Kidney (tissue), 14 donors: ENCODE data around the gene ZNF91. TPM values are rescaled to one million over a fixed set of nuclear protein-coding genes. Genes with fewer than 3 reads are reported as not detected.
"Not testable (repeated sequence)": the region's sequence is repeated elsewhere in the genome, so short reads cannot be mapped to it uniquely, and the experiment has no call there.

ENCODE experiments used
- DNase-seq, 5 donors: peaks; one replicate each; pipeline ENCODE4 v3.0.0-alpha.2; 2013 to 2020
- FAIRE-seq: peaks from 2 replicates; lab custom pipeline; 2012; peaks lifted over from hg19 to GRCh38; lab: Jason Lieb, UNC
- H3K27ac ChIP-seq, 2 donors: one replicate each; pipeline ENCODE4 v1.7.0; 2013; ENCODE audit warnings: low read depth in 2 of 2, low read length in 2 of 2, inconsistent platforms in 1 of 2
- H3K27me3 ChIP-seq: one replicate; pipeline ENCODE4 v1.7.1; 2013; ENCODE audit warnings: low read length, inconsistent platforms; ENCODE audit not compliant: control insufficient read depth, insufficient read depth
- H3K36me3 ChIP-seq, 3 donors: one replicate each; pipeline versions ENCODE4 v1.7.0 to v1.7.1; 2013; ENCODE audit warnings: low read length in 3 of 3, control low read depth in 1 of 3, inconsistent platforms in 1 of 3; ENCODE audit not compliant: insufficient read depth in 3 of 3, control insufficient read depth in 2 of 3
- H3K4me1 ChIP-seq, 3 donors: one replicate each; pipeline versions ENCODE4 v1.7.0 to v1.7.1; 2013; ENCODE audit warnings: low read length in 3 of 3, inconsistent platforms in 1 of 3, low read depth in 1 of 3; ENCODE audit not compliant: control insufficient read depth in 2 of 3, insufficient read depth in 2 of 3
- H3K4me3 ChIP-seq, 3 donors: one replicate each; pipeline versions ENCODE4 v1.7.0 to v1.8.1; 2013; ENCODE audit warnings: low read length in 3 of 3, control low read depth in 1 of 3, inconsistent platforms in 1 of 3
- H3K9ac ChIP-seq, 3 donors: one replicate each; pipeline versions ENCODE4 v1.7.0 to v1.7.1; 2013; ENCODE audit warnings: low read length in 3 of 3, control low read depth in 1 of 3, inconsistent platforms in 1 of 3
- H3K9me3 ChIP-seq, 3 donors: one replicate each; pipeline versions ENCODE4 v1.7.0 to v1.7.1; 2013; ENCODE audit warnings: low read length in 3 of 3, control low read depth in 1 of 3, inconsistent platforms in 1 of 3; ENCODE audit not compliant: control insufficient read depth in 2 of 3, insufficient read depth in 1 of 3
- intact Hi-C: fragments of 100-400 bp; cut with DNase I; formaldehyde crosslinking; loops from one replicate; pipeline ENCODE4 v1.11.1; 2022
- polyA plus RNA-seq: library from polyadenylated mRNA; stranded (reverse); fragments of 350-450 nt; fragmentation: Illumina TruSeq; extraction: RNeasy Lipid Tissue Mini Kit (QIAGEN cat#74804); gene quantifications from one replicate; pipeline ENCODE4 v1.2.3, GENCODE V29; 2014; ENCODE audit warnings: low read depth, low replicate concordance; ENCODE audit not compliant: insufficient read depth
- total RNA-seq: library from RNA; stranded (reverse); fragmentation: NEBNext Ultra II Directional; extraction: Animal tissue kit (Norgen Biotek cat#: 25700); gene quantifications from one replicate; pipeline ENCODE4 v1.2.1, GENCODE V29; 2021
- TF ChIP-seq, protein P1 (sequence below): IDR thresholded peaks from 3 replicates; pipeline ENCODE4 v1.5.1; 2012; ENCODE audit warnings: mild to moderate bottlenecking, moderate library complexity, borderline replicate concordance; ENCODE audit not compliant: insufficient read depth; ENCODE audit errors: extremely low read depth
- donor health status: control.
- donor health status: control.
- donor health status: control.
- donor health status: control.
- donor health status: control.
- donor health status: DM: yes; HTN: yes; CAD: no.
- donor health status: Normal renal cell carcinoma (clear cell type).

ZNF91 gene
- total and polyA plus RNA-seq, 2 donors from 2014 or later = 16.3 to 68.5 TPM

- intact Hi-C loops = no loop called here
- DNase-seq = no peak
- no peak for FAIRE-seq
- Histone ChIP-seq H3K36me3 (peaks cover 0 to 13% (median 10%) of the 10 kb centered on the region in 3 donors), H3K27me3 (no peaks in the 10 kb centered on the region), H3K9me3 (peaks cover 0 to 6% (median 4%) of the 10 kb centered on the region in 3 donors), H3K9ac (no peak overlapping the region), H3K4me3 (no peak overlapping the region), H3K27ac (no peak overlapping the region), H3K4me1 (peaks cover 0 to 8% (median 5%) of the 10 kb centered on the region in 3 donors)
- TF ChIP-seq, protein P1, sequence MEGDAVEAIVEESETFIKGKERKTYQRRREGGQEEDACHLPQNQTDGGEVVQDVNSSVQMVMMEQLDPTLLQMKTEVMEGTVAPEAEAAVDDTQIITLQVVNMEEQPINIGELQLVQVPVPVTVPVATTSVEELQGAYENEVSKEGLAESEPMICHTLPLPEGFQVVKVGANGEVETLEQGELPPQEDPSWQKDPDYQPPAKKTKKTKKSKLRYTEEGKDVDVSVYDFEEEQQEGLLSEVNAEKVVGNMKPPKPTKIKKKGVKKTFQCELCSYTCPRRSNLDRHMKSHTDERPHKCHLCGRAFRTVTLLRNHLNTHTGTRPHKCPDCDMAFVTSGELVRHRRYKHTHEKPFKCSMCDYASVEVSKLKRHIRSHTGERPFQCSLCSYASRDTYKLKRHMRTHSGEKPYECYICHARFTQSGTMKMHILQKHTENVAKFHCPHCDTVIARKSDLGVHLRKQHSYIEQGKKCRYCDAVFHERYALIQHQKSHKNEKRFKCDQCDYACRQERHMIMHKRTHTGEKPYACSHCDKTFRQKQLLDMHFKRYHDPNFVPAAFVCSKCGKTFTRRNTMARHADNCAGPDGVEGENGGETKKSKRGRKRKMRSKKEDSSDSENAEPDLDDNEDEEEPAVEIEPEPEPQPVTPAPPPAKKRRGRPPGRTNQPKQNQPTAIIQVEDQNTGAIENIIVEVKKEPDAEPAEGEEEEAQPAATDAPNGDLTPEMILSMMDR = no peak
Observed at GRCh38 chr19:23378948-23379347, 16.3 kb downstream of the ZNF91 start.

DNA sequence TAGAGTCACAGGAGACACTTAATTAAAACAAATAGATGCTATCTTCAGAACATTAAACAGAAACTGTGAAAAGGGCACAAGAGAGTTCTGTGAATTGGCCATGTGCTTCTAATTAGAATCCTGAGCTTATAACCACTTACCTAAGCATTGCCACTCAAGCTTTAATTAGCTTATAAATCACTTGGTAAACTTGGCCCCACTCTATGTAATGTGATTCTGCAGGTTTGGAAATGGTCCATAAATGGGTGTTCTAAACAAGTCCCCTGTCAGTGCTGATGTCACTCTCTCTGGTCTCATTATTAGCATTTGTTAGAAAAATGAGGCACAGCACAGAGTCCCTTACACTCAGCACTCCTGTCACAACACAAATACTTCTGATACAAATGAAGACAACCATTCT lies 18.0 kb downstream of the ZNF91 start:
- TF ChIP-seq, protein P1 = no peak
- Histone ChIP-seq H3K9me3 (peaks cover 0 to 4% (median 0%) of the 10 kb centered on the region in 3 donors), H3K27me3 (no peaks in the 10 kb centered on the region), H3K4me3 (no peak overlapping the region), H3K27ac (no peak overlapping the region), H3K36me3 (peaks cover 7 to 17% (median 16%) of the 10 kb centered on the region in 3 donors), H3K4me1 (peaks cover 0 to 8% (median 5%) of the 10 kb centered on the region in 3 donors), H3K9ac (no peak overlapping the region)
- FAIRE-seq = no peak
- DNase-seq = no peak
- intact Hi-C loops = no loop called here

DNA sequence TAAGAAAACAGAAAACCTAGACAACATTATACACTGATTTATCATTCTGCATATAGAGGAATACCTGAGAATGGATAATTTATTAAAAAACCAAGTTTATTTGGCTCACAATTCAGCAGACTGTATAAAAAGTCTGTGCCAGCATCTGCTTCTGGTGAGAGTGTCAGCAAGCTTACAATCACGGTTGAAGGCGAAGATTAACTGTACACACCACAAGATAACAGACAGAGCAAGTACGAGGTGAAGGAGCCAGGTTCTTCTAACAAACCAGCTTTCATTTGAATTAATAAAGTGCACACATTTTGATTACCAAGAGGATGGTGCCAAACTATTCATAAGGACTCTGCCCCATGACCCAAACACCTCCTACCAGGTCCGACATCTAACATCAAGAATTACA lies 28.8 kb downstream of the ZNF91 start:
- no peaks in the 10 kb centered on the region for H3K27me3 ChIP-seq
- no peak overlapping the region for H3K27ac ChIP-seq
- H3K4me1 ChIP-seq = no peaks in the 10 kb centered on the region
- H3K36me3 ChIP-seq = peaks cover 12 to 35% (median 19%) of the 10 kb centered on the region in 3 donors
- intact Hi-C loops = no loop called here
- H3K4me3 ChIP-seq = no peak overlapping the region
- DNase-seq (no peak), FAIRE-seq (no peak)
- TF ChIP-seq, protein P1 = no peak
- no peak overlapping the region for H3K9ac ChIP-seq
- H3K9me3 ChIP-seq = peaks cover 14 to 39% (median 15%) of the 10 kb centered on the region in 3 donors

DNA sequence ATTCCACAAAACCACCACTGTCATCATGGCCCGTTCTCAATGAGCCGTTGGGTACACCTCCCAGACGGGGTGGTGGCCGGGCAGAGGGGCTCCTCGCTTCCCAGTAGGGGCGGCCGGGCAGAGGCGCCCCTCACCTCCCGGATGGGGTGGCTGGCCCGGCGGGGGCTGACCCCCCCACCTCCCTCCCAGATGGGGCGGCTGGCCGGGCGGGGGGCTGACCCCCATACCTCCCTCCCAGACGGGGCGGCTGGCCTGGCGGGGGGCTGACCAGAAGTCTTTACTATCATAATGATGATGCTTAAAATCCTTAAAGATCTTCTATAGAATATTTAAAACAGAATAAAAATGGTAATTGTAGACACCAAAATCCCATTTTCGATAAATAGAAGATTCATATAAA lies 29.2 kb downstream of the ZNF91 start:
- H3K9ac ChIP-seq, H3K4me3 ChIP-seq, H3K27me3 ChIP-seq, H3K4me1 ChIP-seq, H3K27ac ChIP-seq, FAIRE-seq, DNase-seq, intact Hi-C loops: not testable (repeated sequence)
- H3K9me3 ChIP-seq = peaks cover 14 to 43% (median 18%) of the 10 kb centered on the region in 3 donors
- peaks cover 12 to 34% (median 17%) of the 10 kb centered on the region in 3 donors for H3K36me3 ChIP-seq
